ENCODE data around the gene FGF9.

The FGF9 gene

DNA sequence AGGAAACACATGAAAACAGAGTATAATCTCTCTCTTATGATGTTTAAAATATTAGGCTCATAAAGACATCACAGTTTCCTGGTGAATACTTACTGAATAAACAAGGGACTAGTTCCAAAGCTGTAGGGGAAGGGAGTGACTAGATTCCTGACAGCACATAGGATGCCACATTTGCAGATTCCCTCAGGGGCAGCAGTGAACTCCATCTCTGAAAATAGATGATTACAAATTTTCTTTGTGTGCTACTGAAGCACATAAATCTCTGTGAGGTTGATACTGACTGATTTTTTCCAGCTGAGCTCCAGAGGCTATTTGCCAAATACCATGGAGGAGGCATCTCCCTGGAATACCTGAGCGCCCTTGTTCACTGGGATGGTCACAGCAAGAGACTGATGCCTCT, 77.3 kb downstream of the FGF9 start:
- no peak for DNase-seq (ENCODE audit: extremely low spot score)
- TF ChIP-seq BHLHE40 (IDR thresholded peaks at IDR 0.05; ENCODE audit: borderline replicate concordance) (no peak), NFRKB (IDR thresholded peaks at IDR 0.05) (no peak), FOXA1 (IDR thresholded peaks at IDR 0.05) (no peak), TARDBP (IDR thresholded peaks at IDR 0.05) (no peak), SP1 (IDR thresholded peaks at IDR 0.05) (no peak), ARNT (IDR thresholded peaks at IDR 0.05) (no peak)
- TF ChIP-seq, protein P1, sequence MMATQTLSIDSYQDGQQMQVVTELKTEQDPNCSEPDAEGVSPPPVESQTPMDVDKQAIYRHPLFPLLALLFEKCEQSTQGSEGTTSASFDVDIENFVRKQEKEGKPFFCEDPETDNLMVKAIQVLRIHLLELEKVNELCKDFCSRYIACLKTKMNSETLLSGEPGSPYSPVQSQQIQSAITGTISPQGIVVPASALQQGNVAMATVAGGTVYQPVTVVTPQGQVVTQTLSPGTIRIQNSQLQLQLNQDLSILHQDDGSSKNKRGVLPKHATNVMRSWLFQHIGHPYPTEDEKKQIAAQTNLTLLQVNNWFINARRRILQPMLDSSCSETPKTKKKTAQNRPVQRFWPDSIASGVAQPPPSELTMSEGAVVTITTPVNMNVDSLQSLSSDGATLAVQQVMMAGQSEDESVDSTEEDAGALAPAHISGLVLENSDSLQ (IDR thresholded peaks at IDR 0.05), result no peak
- CTCF ChIA-PET, result no interaction called here
- POLR2A ChIA-PET, result no interaction called here

GRCh38 chr13:21749410-21749809, 78.5 kb downstream of the FGF9 start:
- DNase-seq (ENCODE audit: extremely low spot score), result no peak
- TF ChIP-seq SP1 (IDR thresholded peaks at IDR 0.05) (no peak), FOXM1 (IDR thresholded peaks at IDR 0.05; ENCODE audit: borderline replicate concordance) (no peak), ELF4 (IDR thresholded peaks at IDR 0.05) (no peak), FOXK2 (IDR thresholded peaks at IDR 0.05) (no peak), LEF1 (IDR thresholded peaks at IDR 0.05; ENCODE audit: borderline replicate concordance) (no peak), NFRKB (IDR thresholded peaks at IDR 0.05) (no peak), FOXA1 (IDR thresholded peaks at IDR 0.05) (no peak), HDGF (IDR thresholded peaks at IDR 0.05; ENCODE audit: borderline replicate concordance) (no peak), ARNT (IDR thresholded peaks at IDR 0.05) (no peak)
- TF ChIP-seq, protein P1 (IDR thresholded peaks at IDR 0.05), result no peak
- ChIA-PET POLR2A (no interaction called here), CTCF (no interaction called here)

GRCh38 chr13:21752501-21752900, 81.6 kb downstream of the FGF9 start:
- no peak for TF ChIP-seq LEF1 (IDR thresholded peaks at IDR 0.05; ENCODE audit: borderline replicate concordance)
- TF ChIP-seq NFRKB (IDR thresholded peaks at IDR 0.05), result no peak
- no peak for TF ChIP-seq BHLHE40 (IDR thresholded peaks at IDR 0.05; ENCODE audit: borderline replicate concordance)
- TF ChIP-seq, protein P1 (IDR thresholded peaks at IDR 0.05), result no peak
- TF ChIP-seq CTBP1 (IDR thresholded peaks at IDR 0.05; ENCODE audit: borderline replicate concordance), result no peak
- TF ChIP-seq FOXA1 (IDR thresholded peaks at IDR 0.05), result no peak
- no peak for TF ChIP-seq FOXK2 (IDR thresholded peaks at IDR 0.05)
- TF ChIP-seq ARNT (IDR thresholded peaks at IDR 0.05), result no peak
- POLR2A ChIA-PET, result no interaction called here
- CTCF ChIA-PET, result no interaction called here
- no peak for DNase-seq (ENCODE audit: extremely low spot score)

GRCh38 chr13:21753117-21753729, 82.3 kb downstream of the FGF9 start:
- POLR2A ChIA-PET, result no interaction called here
- no peak for DNase-seq (ENCODE audit: extremely low spot score)
- TF ChIP-seq FOXK2 (IDR thresholded peaks at IDR 0.05) (no peak), HDGF (IDR thresholded peaks at IDR 0.05; ENCODE audit: borderline replicate concordance) (no peak), BHLHE40 (IDR thresholded peaks at IDR 0.05; ENCODE audit: borderline replicate concordance) (no peak), FOXM1 (IDR thresholded peaks at IDR 0.05; ENCODE audit: borderline replicate concordance) (no peak), ELF4 (IDR thresholded peaks at IDR 0.05) (no peak), SUZ12 (IDR thresholded peaks at IDR 0.05) (no peak), SP1 (IDR thresholded peaks at IDR 0.05) (no peak), L3MBTL2 (conservative IDR thresholded peaks at IDR 0.05) (no peak), NFRKB (IDR thresholded peaks at IDR 0.05) (no peak), CTBP1 (IDR thresholded peaks at IDR 0.05; ENCODE audit: borderline replicate concordance) (no peak), ZNF384 (IDR thresholded peaks at IDR 0.05) (no peak), ARNT (IDR thresholded peaks at IDR 0.05) (no peak)
- TF ChIP-seq, protein P1 (IDR thresholded peaks at IDR 0.05), result no peak
- CTCF ChIA-PET, result no interaction called here
